Measurements from ENCODE around the gene ZNF277. TPM values are rescaled to one million over a fixed set of nuclear protein-coding genes. Genes with fewer than 3 reads are reported as not detected.

ZNF277 gene
- total RNA-seq, 1 experiment from 2014 or later, result 12.8 TPM

DNA sequence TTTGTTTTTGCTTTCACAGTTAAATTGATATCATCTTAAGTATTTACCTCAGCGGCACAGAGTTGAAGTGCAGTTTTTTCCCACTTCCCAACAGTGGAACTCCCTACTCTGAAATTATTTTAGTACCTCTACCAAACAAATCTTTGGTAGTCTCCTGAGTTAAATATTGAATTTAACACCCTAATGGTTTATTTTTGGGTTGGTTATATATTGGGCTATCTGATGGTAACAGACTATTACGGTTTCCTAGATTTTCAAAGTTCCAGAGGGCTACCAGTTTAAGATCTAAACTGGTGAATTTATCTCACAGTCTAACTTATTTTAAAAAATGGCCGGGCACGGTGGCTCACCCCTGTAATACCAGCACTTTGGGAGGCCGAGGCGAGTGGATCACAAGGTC, 1.3 kb downstream of the ZNF277 start:
- in situ Hi-C loops (cut with HindIII; ENCODE audit: low pct_unique_long_range_greater_than_20kb, low sequenced_read_pairs) (no loop called here), intact Hi-C loops (cut with micrococcal nuclease; ENCODE audit: unreplicated experiment) (loop anchor here (10.0 kb wide), 1 partner anchor 177 kb away; no protein-coding TSS in a partner anchor)
- TF ChIP-seq REST (IDR thresholded peaks at IDR 0.05; ENCODE audit: insufficient read depth in 1 of 2, low read depth in 2 of 2, low read length in 1 of 2), result no peak
- Histone ChIP-seq H3K36me3 (ENCODE audit: control insufficient read depth, insufficient read depth, low read length) (no peaks in the 10 kb centered on the region; the same call in 1 of the 2 replicates), H3K4me1 (ENCODE audit: control insufficient read depth, insufficient read depth, low read length) (peaks cover 8% of the 10 kb centered on the region), H3K27me3 (ENCODE audit: control insufficient read depth, insufficient read depth, low read length) (no peaks in the 10 kb centered on the region), H3K27ac (ENCODE audit: low read length) (no peak overlapping the region), H3K9me3 (ENCODE audit: control insufficient read depth, insufficient read depth, low read depth, low read length) (no peaks in the 10 kb centered on the region), H3K4me3 (ENCODE audit: low read depth in 2 of 2, low read length in 2 of 2) (peak overlapping the region; percentile 76 to 95)
- no peak for ATAC-seq
- BruUV-seq (replicated peaks), result no TSS peak
- ChIA-PET POLR2A (no interaction called here), CTCF (no interaction called here)
- no peak for DNase-seq (ENCODE audit: low read depth, low spot score)

DNA sequence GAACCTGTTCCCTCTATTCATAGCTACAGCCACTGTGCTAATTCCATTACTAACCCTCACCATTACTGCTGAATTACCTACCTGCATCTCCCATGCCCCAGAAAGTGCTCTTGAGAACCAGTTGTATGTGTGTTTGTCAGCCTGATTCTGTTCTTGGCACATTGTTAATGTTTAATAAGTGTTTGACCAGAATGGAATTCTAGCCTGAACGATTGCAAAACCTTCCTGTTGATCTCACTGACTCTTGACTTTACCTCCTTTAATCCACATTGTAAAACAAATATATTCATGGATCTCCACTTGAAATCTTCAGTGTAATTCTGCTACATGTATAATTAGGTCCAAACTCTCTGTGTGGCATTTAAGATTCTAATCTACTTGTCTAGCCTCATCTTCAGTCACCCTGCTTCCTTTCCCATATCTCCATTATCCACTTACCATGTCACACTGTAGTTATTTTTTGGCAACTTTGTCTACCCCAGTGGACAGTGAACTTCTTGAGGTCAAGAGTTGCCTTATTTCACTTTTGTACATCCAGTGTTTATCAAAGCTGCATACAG, 4.9 kb downstream of the ZNF277 start:
- no peak for TF ChIP-seq TCF7L2 (IDR thresholded peaks at IDR 0.05; ENCODE audit: low read depth, low read length)
- no peak for TF ChIP-seq REST (IDR thresholded peaks at IDR 0.05; ENCODE audit: insufficient read depth in 1 of 2, low read depth in 2 of 2, low read length in 1 of 2)
- TF ChIP-seq SIN3A (IDR thresholded peaks at IDR 0.05; ENCODE audit: borderline replicate concordance, insufficient read depth, low read depth, low read length), result no peak
- TF ChIP-seq, protein P1, sequence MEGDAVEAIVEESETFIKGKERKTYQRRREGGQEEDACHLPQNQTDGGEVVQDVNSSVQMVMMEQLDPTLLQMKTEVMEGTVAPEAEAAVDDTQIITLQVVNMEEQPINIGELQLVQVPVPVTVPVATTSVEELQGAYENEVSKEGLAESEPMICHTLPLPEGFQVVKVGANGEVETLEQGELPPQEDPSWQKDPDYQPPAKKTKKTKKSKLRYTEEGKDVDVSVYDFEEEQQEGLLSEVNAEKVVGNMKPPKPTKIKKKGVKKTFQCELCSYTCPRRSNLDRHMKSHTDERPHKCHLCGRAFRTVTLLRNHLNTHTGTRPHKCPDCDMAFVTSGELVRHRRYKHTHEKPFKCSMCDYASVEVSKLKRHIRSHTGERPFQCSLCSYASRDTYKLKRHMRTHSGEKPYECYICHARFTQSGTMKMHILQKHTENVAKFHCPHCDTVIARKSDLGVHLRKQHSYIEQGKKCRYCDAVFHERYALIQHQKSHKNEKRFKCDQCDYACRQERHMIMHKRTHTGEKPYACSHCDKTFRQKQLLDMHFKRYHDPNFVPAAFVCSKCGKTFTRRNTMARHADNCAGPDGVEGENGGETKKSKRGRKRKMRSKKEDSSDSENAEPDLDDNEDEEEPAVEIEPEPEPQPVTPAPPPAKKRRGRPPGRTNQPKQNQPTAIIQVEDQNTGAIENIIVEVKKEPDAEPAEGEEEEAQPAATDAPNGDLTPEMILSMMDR (IDR thresholded peaks at IDR 0.05), result no peak
- no peak for TF ChIP-seq POLR2AphosphoS5 (IDR thresholded peaks at IDR 0.05; ENCODE audit: low read depth, low read length)
- Histone ChIP-seq H3K27me3 (ENCODE audit: control insufficient read depth, insufficient read depth, low read length) (no peaks in the 10 kb centered on the region), H3K9me3 (ENCODE audit: control insufficient read depth, insufficient read depth, low read depth, low read length) (no peaks in the 10 kb centered on the region), H3K4me3 (ENCODE audit: low read depth in 2 of 2, low read length in 2 of 2) (no peak overlapping the region), H3K27ac (ENCODE audit: low read length) (no peak overlapping the region), H3K36me3 (ENCODE audit: control insufficient read depth, insufficient read depth, low read length) (no peaks in the 10 kb centered on the region; the same call in 1 of the 2 replicates), H3K4me1 (ENCODE audit: control insufficient read depth, insufficient read depth, low read length) (0 out of 2 replicates have a peak, but pooled peaks cover 3% of the 10 kb centered on the region)
- ATAC-seq (no peak), DNase-seq (ENCODE audit: low read depth, low spot score) (no peak)
- intact Hi-C loops (cut with micrococcal nuclease; ENCODE audit: unreplicated experiment) (no loop called here), in situ Hi-C loops (cut with HindIII; ENCODE audit: low pct_unique_long_range_greater_than_20kb, low sequenced_read_pairs) (no loop called here)
- CTCF ChIA-PET, result no interaction called here
- POLR2A ChIA-PET, result interaction anchor here (0.6 kb wide), 1 partner anchor 9 kb away, joined by 4 read pairs; no protein-coding TSS in a partner anchor
- BruUV-seq (replicated peaks), result no TSS peak
